Nephron progenitor cell (in vitro differentiated cells): ENCODE data around the gene KLF12.
A peak's percentile ranks its signal among the peaks of the same experiment; 100 is the strongest.

Experiments
- DNase-seq: peaks from one replicate; pipeline ENCODE4 v3.0.0; 2021
- H3K27ac Mint-ChIP-seq: 2 replicates; pipeline ENCODE4 v1.8.0; 2021; ENCODE audit warnings: mild to moderate bottlenecking, moderate library complexity, mixed read lengths
- H3K27me3 Mint-ChIP-seq: 2 replicates; pipeline ENCODE4 v1.8.0; 2021; ENCODE audit warnings: mild to moderate bottlenecking, low read depth, mixed read lengths; ENCODE audit not compliant: poor library complexity
- H3K36me3 Mint-ChIP-seq: 2 replicates; pipeline ENCODE4 v1.8.0; 2021; ENCODE audit warnings: low read depth, mixed read lengths
- H3K4me1 Mint-ChIP-seq: 2 replicates; pipeline ENCODE4 v1.8.0; 2021; ENCODE audit warnings: mixed read lengths
- H3K4me3 Mint-ChIP-seq: 2 replicates; pipeline ENCODE4 v1.8.0; 2021; ENCODE audit warnings: mild to moderate bottlenecking, moderate library complexity, mixed read lengths
- H3K9me3 Mint-ChIP-seq: 2 replicates; pipeline ENCODE4 v1.8.0; 2021; ENCODE audit warnings: mild to moderate bottlenecking, moderate library complexity, mixed read lengths
- TF ChIP-seq, protein P1 (sequence below): fragments of 200-600 bp; sonication (generic); IDR thresholded peaks from 2 replicates; pipeline ENCODE4 v1.5.0; 2021; ENCODE audit warnings: antibody characterized with exemption

KLF12 gene

GRCh38 chr13:74144269-74144668 is 10.1 kb upstream of the KLF12 start:
- no peaks in the 10 kb centered on the region for H3K36me3 Mint-ChIP-seq

DNA sequence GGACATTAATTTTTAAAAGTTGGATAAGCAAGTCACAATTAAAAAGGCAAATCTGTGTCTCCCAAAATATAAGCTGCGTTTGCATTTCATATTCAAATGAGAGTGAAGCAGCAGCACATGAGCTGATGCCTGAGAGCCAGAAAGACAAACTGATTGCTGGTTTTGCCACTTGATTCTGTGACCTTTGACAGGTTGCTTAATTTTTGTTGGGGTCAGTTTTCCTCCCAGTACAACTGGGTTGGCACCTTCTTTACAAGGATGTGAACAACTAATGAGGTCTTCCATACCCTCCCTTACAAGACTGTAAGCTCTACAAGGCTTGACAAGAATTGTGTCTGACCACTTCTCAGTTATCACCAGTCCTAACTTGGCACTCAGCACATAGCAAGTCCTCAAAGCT is 8.1 kb upstream of the KLF12 start:
- Mint-ChIP-seq H3K4me3 (no peak overlapping the region), H3K36me3 (no peaks in the 10 kb centered on the region), H3K4me1 (peaks cover 26% of the 10 kb centered on the region), H3K27me3 (peaks cover 12% of the 10 kb centered on the region), H3K27ac (no peak overlapping the region), H3K9me3 (no peaks in the 10 kb centered on the region)
- DNase-seq, result no peak
- TF ChIP-seq, protein P1, sequence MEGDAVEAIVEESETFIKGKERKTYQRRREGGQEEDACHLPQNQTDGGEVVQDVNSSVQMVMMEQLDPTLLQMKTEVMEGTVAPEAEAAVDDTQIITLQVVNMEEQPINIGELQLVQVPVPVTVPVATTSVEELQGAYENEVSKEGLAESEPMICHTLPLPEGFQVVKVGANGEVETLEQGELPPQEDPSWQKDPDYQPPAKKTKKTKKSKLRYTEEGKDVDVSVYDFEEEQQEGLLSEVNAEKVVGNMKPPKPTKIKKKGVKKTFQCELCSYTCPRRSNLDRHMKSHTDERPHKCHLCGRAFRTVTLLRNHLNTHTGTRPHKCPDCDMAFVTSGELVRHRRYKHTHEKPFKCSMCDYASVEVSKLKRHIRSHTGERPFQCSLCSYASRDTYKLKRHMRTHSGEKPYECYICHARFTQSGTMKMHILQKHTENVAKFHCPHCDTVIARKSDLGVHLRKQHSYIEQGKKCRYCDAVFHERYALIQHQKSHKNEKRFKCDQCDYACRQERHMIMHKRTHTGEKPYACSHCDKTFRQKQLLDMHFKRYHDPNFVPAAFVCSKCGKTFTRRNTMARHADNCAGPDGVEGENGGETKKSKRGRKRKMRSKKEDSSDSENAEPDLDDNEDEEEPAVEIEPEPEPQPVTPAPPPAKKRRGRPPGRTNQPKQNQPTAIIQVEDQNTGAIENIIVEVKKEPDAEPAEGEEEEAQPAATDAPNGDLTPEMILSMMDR, result no peak

More at GRCh38 chr13:74144269-74144668, 10.1 kb upstream of the KLF12 start:
- H3K4me3 Mint-ChIP-seq, result no peak overlapping the region
- no peaks in the 10 kb centered on the region for H3K9me3 Mint-ChIP-seq
- TF ChIP-seq, protein P1, result no peak
- DNase-seq, result no peak
- H3K27me3 Mint-ChIP-seq, result peaks cover 12% of the 10 kb centered on the region
- H3K4me1 Mint-ChIP-seq, result peaks cover 43% of the 10 kb centered on the region
- H3K27ac Mint-ChIP-seq, result no peak overlapping the region

DNA sequence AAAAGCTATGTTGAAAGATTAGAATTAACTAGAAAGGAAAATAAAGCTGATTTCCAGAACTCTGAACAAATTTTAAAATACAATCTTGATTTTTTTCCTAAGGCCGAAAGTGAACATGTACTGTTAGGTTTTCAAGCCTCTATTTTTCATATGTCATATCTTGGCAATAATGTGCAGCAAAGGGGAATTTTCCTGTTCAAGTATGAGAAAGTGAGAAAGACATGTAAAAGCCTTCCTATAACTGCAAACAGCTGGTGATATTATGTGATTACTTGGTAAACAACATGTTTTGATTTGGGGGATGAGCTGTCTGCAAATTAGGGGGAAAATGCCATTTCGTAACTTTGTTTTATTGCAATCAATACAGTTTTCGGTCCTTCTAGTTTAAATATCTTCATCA is 4.0 kb upstream of the KLF12 start:
- no peaks in the 10 kb centered on the region for H3K9me3 Mint-ChIP-seq
- no peak overlapping the region for H3K4me3 Mint-ChIP-seq
- H3K36me3 Mint-ChIP-seq, result no peaks in the 10 kb centered on the region
- peak overlapping the region; percentile 20 for H3K27ac Mint-ChIP-seq
- peaks cover 12% of the 10 kb centered on the region for H3K27me3 Mint-ChIP-seq
- H3K4me1 Mint-ChIP-seq, result peaks cover 8% of the 10 kb centered on the region
- TF ChIP-seq, protein P1, result no peak
- no peak for DNase-seq

- no peaks in the 10 kb centered on the region for H3K9me3 Mint-ChIP-seq
- peaks cover 21% of the 10 kb centered on the region for H3K4me1 Mint-ChIP-seq
- TF ChIP-seq, protein P1, result no peak
- H3K27ac Mint-ChIP-seq, result no peak overlapping the region
- H3K4me3 Mint-ChIP-seq, result no peak overlapping the region
- peak; percentile 53 for DNase-seq
- H3K36me3 Mint-ChIP-seq, result no peaks in the 10 kb centered on the region
- peaks cover 4% of the 10 kb centered on the region for H3K27me3 Mint-ChIP-seq
Measured at GRCh38 chr13:74136084-74136658, 2.0 kb upstream of the KLF12 start.

DNA sequence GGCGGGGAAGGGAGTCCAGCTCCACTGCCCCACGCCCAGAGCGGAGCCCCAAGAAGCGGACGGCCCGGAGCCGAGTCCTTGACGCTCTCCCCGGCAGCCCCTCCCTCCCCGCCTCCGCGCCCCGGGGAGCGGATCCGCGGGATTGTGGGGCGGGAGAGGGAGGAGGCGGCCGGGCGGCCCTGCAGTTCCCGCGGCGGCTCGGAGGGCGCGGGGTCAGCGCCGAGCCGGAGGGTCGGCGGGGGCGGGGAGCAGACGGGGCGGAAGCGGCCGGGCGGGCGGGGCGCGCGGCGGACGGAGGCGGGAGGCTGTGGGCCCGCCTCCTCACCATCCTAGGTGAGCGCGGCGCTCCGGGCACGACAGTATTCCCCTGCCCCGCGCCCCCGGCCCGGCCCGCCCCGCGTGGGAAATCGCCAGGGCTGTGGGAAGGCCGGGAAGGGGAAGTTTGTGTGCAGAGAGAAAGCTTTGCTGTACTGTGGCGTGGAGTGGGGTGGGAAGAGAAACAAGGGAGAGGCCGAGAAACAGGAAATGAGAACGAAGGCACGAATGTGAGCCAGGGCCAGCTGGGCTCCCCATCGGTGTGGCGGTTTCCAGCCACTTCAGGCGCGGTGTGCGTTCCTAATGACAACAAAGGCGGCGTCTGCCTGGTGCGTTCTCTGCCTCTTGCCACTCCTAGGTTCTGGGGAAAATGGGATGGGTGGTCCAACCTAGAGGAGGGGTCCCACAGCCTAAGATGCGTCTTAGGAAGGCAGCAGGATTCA is 1.3 kb upstream of the KLF12 start:
- peak; percentile 85 for DNase-seq
- H3K36me3 Mint-ChIP-seq, result no peaks in the 10 kb centered on the region

More for the DNA sequence above, 1.3 kb upstream of the KLF12 start:
- TF ChIP-seq, protein P1, result no peak
- H3K4me3 Mint-ChIP-seq, result no peak overlapping the region
- H3K27me3 Mint-ChIP-seq, result peaks cover 2% of the 10 kb centered on the region
- no peaks in the 10 kb centered on the region for H3K9me3 Mint-ChIP-seq
- peaks cover 22% of the 10 kb centered on the region for H3K4me1 Mint-ChIP-seq
- no peak overlapping the region for H3K27ac Mint-ChIP-seq
